GM12891 (cell line): Measurements from ENCODE around the gene GCK.
"Not testable (repeated sequence)": the region's sequence is repeated elsewhere in the genome, so short reads cannot be mapped to it uniquely, and the experiment has no call there.

Source experiments
- POLR2A ChIP-seq: IDR thresholded peaks from 2 replicates; pipeline ENCODE4 v1.6.1; 2011; ENCODE audit warnings: low read depth, low read length, control low read depth
- POLR2AphosphoS5 ChIP-seq: IDR thresholded peaks from 2 replicates; pipeline ENCODE4 v1.6.1; 2011; ENCODE audit warnings: low read depth, low read length, control low read depth
- SPI1 ChIP-seq: IDR thresholded peaks from 2 replicates; pipeline ENCODE4 v1.6.1; 2011; ENCODE audit warnings: low read depth, low read length, control low read depth
- TAF1 ChIP-seq: IDR thresholded peaks from 2 replicates; pipeline ENCODE4 v1.6.1; 2011; ENCODE audit warnings: low read depth, low read length, control low read depth

GRCh38 chr7:44200163-44200562 lies 10.9 kb upstream of the GCK start:
- TF ChIP-seq POLR2A, SPI1, TAF1, POLR2AphosphoS5: not testable (repeated sequence)
